Measurements from ENCODE around the gene TESK1.
"Not testable (repeated sequence)": the region's sequence is repeated elsewhere in the genome, so short reads cannot be mapped to it uniquely, and the experiment has no call there.

Gene TESK1

GRCh38 chr9:35645736-35646135 lies 40.7 kb downstream of the TESK1 start:
- in situ Hi-C loops (cut with MboI; ENCODE audit: low sequenced_read_pairs) = not testable (repeated sequence)

GRCh38 chr9:35646153-35646532 lies 41.1 kb downstream of the TESK1 start:
- in situ Hi-C loops (cut with MboI; ENCODE audit: low sequenced_read_pairs) = no loop called here

- in situ Hi-C loops (cut with MboI; ENCODE audit: low sequenced_read_pairs) = no loop called here
Measured at GRCh38 chr9:35646533-35647265, 41.6 kb downstream of the TESK1 start.

GRCh38 chr9:35649431-35650340 lies 44.6 kb downstream of the TESK1 start:
- in situ Hi-C loops (cut with MboI; ENCODE audit: low sequenced_read_pairs) = no loop called here

- in situ Hi-C loops (cut with MboI; ENCODE audit: low sequenced_read_pairs) = no loop called here
Measured at GRCh38 chr9:35650341-35651158, 45.5 kb downstream of the TESK1 start, which contains the start of gene SIT1. TSS of gene SIT1 (minus strand) at chr9:35650931. CDS start at chr9:35650853, 78 bp downstream.

- in situ Hi-C loops (cut with MboI; ENCODE audit: low sequenced_read_pairs) = no loop called here
Measured at GRCh38 chr9:35651956-35652828, 47.1 kb downstream of the TESK1 start.

GRCh38 chr9:35652829-35653209 lies 47.8 kb downstream of the TESK1 start:
- in situ Hi-C loops (cut with MboI; ENCODE audit: low sequenced_read_pairs) = no loop called here

- in situ Hi-C loops (cut with MboI; ENCODE audit: low sequenced_read_pairs) = no loop called here
Measured at GRCh38 chr9:35653611-35654010, 48.5 kb downstream of the TESK1 start.

- in situ Hi-C loops (cut with MboI; ENCODE audit: low sequenced_read_pairs) = no loop called here
Measured at GRCh38 chr9:35656348-35656747, 51.3 kb downstream of the TESK1 start.

GRCh38 chr9:35656831-35657545 lies 51.9 kb downstream of the TESK1 start:
- in situ Hi-C loops (cut with MboI; ENCODE audit: low sequenced_read_pairs) = no loop called here

- in situ Hi-C loops (cut with MboI; ENCODE audit: low sequenced_read_pairs) = no loop called here
Measured at GRCh38 chr9:35657546-35658136, 52.6 kb downstream of the TESK1 start, which contains the start of gene RMRP. TSS of gene RMRP (minus strand) at chr9:35658019.

- in situ Hi-C loops (cut with MboI; ENCODE audit: low sequenced_read_pairs) = no loop called here
Measured at GRCh38 chr9:35658137-35658967, 53.3 kb downstream of the TESK1 start, which contains the start of gene CCDC107. TSS of gene CCDC107 (plus strand) at chr9:35658292. CDS start at chr9:35658380, 88 bp downstream.

GRCh38 chr9:35658968-35659220 lies 53.8 kb downstream of the TESK1 start:
- in situ Hi-C loops (cut with MboI; ENCODE audit: low sequenced_read_pairs) = no loop called here

- in situ Hi-C loops (cut with MboI; ENCODE audit: low sequenced_read_pairs) = no loop called here
Measured at GRCh38 chr9:35659340-35659739, 54.3 kb downstream of the TESK1 start.

All from HL-60/S4 treated with phorbol 12-myristate 13-acetate at 8.2 ng/mL for 4 days and 3 days (cell line).